HepG2 (cell line): ENCODE measurements around the gene ECE2. TPM values are rescaled to one million over a fixed set of nuclear protein-coding genes. Genes with fewer than 3 reads are reported as not detected.

Experiments used
- ATAC-seq: fragments of 200-7000 bp; cut with Tn5 transposase; 3 replicates; pipeline ENCODE4 v1.9.1; 2020; ENCODE audit warnings: mild to moderate bottlenecking, moderate library complexity
- BruUV-seq: library from RNA; stranded (reverse); fragments of 400-500 nt; replicated peaks from 2 replicates; lab custom pipeline; 2021; lab: Mats Ljungman, UMichigan
- CTCF ChIA-PET: fragments of 300-600 bp; formaldehyde crosslinking; extraction: SDS; loops from one replicate; lab custom pipeline; 2021; ENCODE audit warnings: low total read pairs, inconsistent platforms, low intra/inter-chr PET ratio; lab: Yijun Ruan, JAX
- POLR2A ChIA-PET: fragments of 350-600 bp; sonication (Branson Sonifier 250); formaldehyde crosslinking; loops from one replicate; lab custom pipeline; 2020; ENCODE audit warnings: antibody characterized with exemption, inconsistent platforms; lab: Yijun Ruan, JAX
- DNase-seq: peaks from one replicate; pipeline ENCODE4 v3.0.0-alpha.2; 2015; ENCODE audit warnings: low spot score
- FAIRE-seq: peaks from 3 replicates; lab custom pipeline; 2011; peaks lifted over from hg19 to GRCh38; lab: Jason Lieb, UNC
- H2AFZ ChIP-seq: one replicate; pipeline ENCODE4 v1.6.1; 2011; ENCODE audit warnings: low read length, inconsistent platforms
- H3K27ac ChIP-seq: fragments of 300-600 bp; 3 replicates; pipeline ENCODE4 v1.8.0; 2011; ENCODE audit warnings: mixed run types, mild to moderate bottlenecking, mixed read lengths, low read length, inconsistent platforms; ENCODE audit not compliant: insufficient read depth; ENCODE audit errors: extremely low read length
- H3K27me3 ChIP-seq, 2 experiments: fragments of 200-600 bp in 1 of 2; 2 replicates in 1 of 2; 3 replicates in 1 of 2; pipeline versions ENCODE4 v1.6.0 to v1.8.0; 2011; ENCODE audit warnings: low read length in 2 of 2, mild to moderate bottlenecking in 2 of 2, moderate library complexity in 2 of 2, inconsistent platforms in 1 of 2; ENCODE audit not compliant: insufficient read depth in 2 of 2, control insufficient read depth in 1 of 2
- H3K36me3 ChIP-seq, 2 experiments: fragments of 200-600 bp in 1 of 2; replicated peaks in 1 of 2; 2 replicates in 1 of 2; 3 replicates in 1 of 2; pipeline versions ENCODE4 v1.5.1 to v1.8.0; 2011; ENCODE audit warnings: low read length in 2 of 2, inconsistent platforms in 1 of 2; ENCODE audit not compliant: insufficient read depth in 2 of 2, control insufficient read depth in 1 of 2
- H3K4me1 ChIP-seq: 2 replicates; pipeline ENCODE4 v1.5.1; 2012; ENCODE audit warnings: low read length, inconsistent platforms; ENCODE audit not compliant: insufficient read depth
- H3K4me2 ChIP-seq: 2 replicates; pipeline ENCODE4 v1.6.0; 2011; ENCODE audit warnings: low read depth, low read length, inconsistent platforms
- H3K4me3 ChIP-seq, 3 experiments: fragments of 200-600 bp in 1 of 3; sonication (generic), shearing (Covaris generic) in 1 of 3; replicated peaks in 1 of 3; 2 replicates each; pipeline ENCODE4 v1.5.1; 2011 to 2016; ENCODE audit warnings: low read length in 3 of 3, inconsistent platforms in 2 of 3, low read depth in 2 of 3, mild to moderate bottlenecking in 2 of 3, control low read depth in 1 of 3, mixed read lengths in 1 of 3; ENCODE audit not compliant: insufficient read depth in 1 of 3
- H3K79me2 ChIP-seq: one replicate; pipeline ENCODE4 v1.6.1; 2011; ENCODE audit warnings: low read length, inconsistent platforms; ENCODE audit not compliant: insufficient read depth
- H3K9ac ChIP-seq: 2 replicates; pipeline ENCODE4 v1.6.0; 2011; ENCODE audit warnings: mild to moderate bottlenecking, low read depth, low read length, inconsistent platforms; ENCODE audit not compliant: insufficient read depth
- H3K9me3 ChIP-seq: 2 replicates; pipeline ENCODE4 v1.5.1; 2012; ENCODE audit warnings: mild to moderate bottlenecking, low read length
- H4K20me1 ChIP-seq: 2 replicates; pipeline ENCODE4 v1.6.0; 2011; ENCODE audit warnings: inconsistent platforms, mild to moderate bottlenecking, low read length, moderate library complexity; ENCODE audit not compliant: insufficient read depth
- AGO2 ChIP-seq: fragments of 200-400 bp; formaldehyde crosslinking; optimal IDR thresholded peaks from 2 replicates; pipeline ENCODE3; 2017; ENCODE audit warnings: mild to moderate bottlenecking, low read depth, low read length, moderate library complexity
- HNF4A ChIP-seq: sonication (generic); formaldehyde crosslinking; IDR thresholded peaks from 2 replicates; pipeline ENCODE4 v1.4.0; 2020; ENCODE audit warnings: missing genetic modification reagents
- ISX ChIP-seq: sonication (generic); formaldehyde crosslinking; conservative IDR thresholded peaks from 2 replicates; pipeline ENCODE4 v1.5.0; 2020; ENCODE audit warnings: missing genetic modification reagents
- MLLT10 ChIP-seq: sonication (generic); formaldehyde crosslinking; IDR thresholded peaks from 2 replicates; pipeline ENCODE4 v1.4.0; 2020; ENCODE audit warnings: missing genetic modification reagents
- PCBP2 ChIP-seq: fragments of 200-400 bp; formaldehyde crosslinking; optimal IDR thresholded peaks from 2 replicates; pipeline ENCODE3; 2018; ENCODE audit warnings: low read length, low read depth; ENCODE audit not compliant: poor library complexity, severe bottlenecking
- RBM39 ChIP-seq: fragments of 200-400 bp; formaldehyde crosslinking; IDR thresholded peaks from one replicate; pipeline ENCODE4 v1.6.1; 2018; ENCODE audit warnings: antibody characterized with exemption, mild to moderate bottlenecking, low read depth, low read length; ENCODE audit not compliant: poor library complexity, severe bottlenecking
- RELA ChIP-seq: sonication (generic); formaldehyde crosslinking; IDR thresholded peaks from 2 replicates; pipeline ENCODE4 v1.4.0; 2020; ENCODE audit warnings: missing genetic modification reagents
- RFX3 ChIP-seq: IDR thresholded peaks from 2 replicates; pipeline ENCODE4 v1.6.1; 2016; ENCODE audit warnings: missing biosample characterization, missing genetic modification reagents
- SOX13 ChIP-seq, 3 experiments: fragments of 450-650 bp in 1 of 3; sonication (generic) in 1 of 3; formaldehyde crosslinking in 1 of 3; IDR thresholded peaks in 2 of 3; conservative IDR thresholded peaks in 1 of 3; 2 replicates each; pipeline versions ENCODE4 v1.5.0 to v1.6.1; 2016 to 2020; ENCODE audit warnings: antibody characterized with exemption in 1 of 3, mild to moderate bottlenecking in 1 of 3, missing compliant biosample characterization in 1 of 3, missing genetic modification reagents in 1 of 3, moderate library complexity in 1 of 3
- SP1 ChIP-seq, 2 experiments: fragments of 450-650 bp in 1 of 2; sonication (generic) in 1 of 2; formaldehyde crosslinking in 1 of 2; IDR thresholded peaks; 2 replicates each; pipeline versions ENCODE4 v1.4.0 to v1.6.1; 2016 to 2020; ENCODE audit warnings: missing genetic modification reagents in 1 of 2
- TAF1 ChIP-seq: sonication (generic); formaldehyde crosslinking; IDR thresholded peaks from 2 replicates; pipeline ENCODE4 v1.4.0; 2020; ENCODE audit warnings: missing genetic modification reagents
- ZFX ChIP-seq: sonication (generic); formaldehyde crosslinking; IDR thresholded peaks from 2 replicates; pipeline ENCODE4 v1.4.0; 2020; ENCODE audit warnings: mild to moderate bottlenecking, low read depth, missing genetic modification reagents, moderate library complexity
- ZMYM2 ChIP-seq: sonication (generic); formaldehyde crosslinking; IDR thresholded peaks from 2 replicates; pipeline ENCODE4 v1.8.0; 2022; ENCODE audit warnings: mild to moderate bottlenecking, missing genetic modification reagents
- ZNF569 ChIP-seq: sonication (generic); formaldehyde crosslinking; IDR thresholded peaks from 2 replicates; pipeline ENCODE4 v1.5.0; 2020; ENCODE audit warnings: mild to moderate bottlenecking, missing genetic modification reagents, moderate library complexity, borderline replicate concordance
- ZNF678 ChIP-seq: sonication (generic); formaldehyde crosslinking; IDR thresholded peaks from 2 replicates; pipeline ENCODE4 v1.4.0; 2020; ENCODE audit warnings: mild to moderate bottlenecking, missing genetic modification reagents
- WGBS: methylation state at CpG from one replicate; pipeline ENCODE4 v1.1.6; 2017; ENCODE audit warnings: low lambda C conversion rate; 5-methylcytosine and 5-hydroxymethylcytosine counted together
- in situ Hi-C: cut with HindIII; loops from 2 replicates; pipeline ENCODE4 v1.10.0; 2017; ENCODE audit warnings: low pct_unique_long_range_greater_than_20kb; ENCODE audit not compliant: extremely low pct_ligation_motif_present
- intact Hi-C: fragments of 100-400 bp; cut with micrococcal nuclease; formaldehyde crosslinking; loops from one replicate; pipeline ENCODE4 v1.10.0; 2022; ENCODE audit not compliant: unreplicated experiment
- polyA plus RNA-seq, 8 experiments: library from polyadenylated mRNA; depleted of rRNA in 3 of 8; stranded (reverse) in 7 of 8; unstranded in 1 of 8; fragments of >200 nt; fragmentation: Illumina TruSeq in 4 of 8; extraction: Trizol in 4 of 8; gene quantifications; 2 replicates each; pipeline versions ENCODE4 v1.2.1 to v1.2.3, GENCODE V29; 2011 to 2016; ENCODE audit warnings: low read depth in 4 of 8, missing spikeins in 1 of 8, mixed read lengths in 1 of 8; ENCODE audit not compliant: insufficient read depth in 1 of 8
- total RNA-seq, 5 experiments: library from RNA; depleted of rRNA; stranded (reverse); fragments of >200 nt; fragmentation: Illumina TruSeq; extraction: Trizol; gene quantifications; 2 replicates each; pipeline ENCODE4 v1.2.3, GENCODE V29; 2016; ENCODE audit warnings: low read depth in 1 of 5
- TF ChIP-seq, protein P1 (sequence below): sonication (generic); formaldehyde crosslinking; conservative IDR thresholded peaks from 2 replicates; pipeline ENCODE4 v1.8.0; 2022; ENCODE audit warnings: missing genetic modification reagents
- TF ChIP-seq, protein P2 (sequence below): sonication (generic); formaldehyde crosslinking; IDR thresholded peaks from 2 replicates; pipeline ENCODE4 v1.4.0; 2020; ENCODE audit warnings: missing genetic modification reagents
- TF ChIP-seq, protein P3 (sequence below): sonication (generic); formaldehyde crosslinking; IDR thresholded peaks from 2 replicates; pipeline ENCODE4 v1.4.0; 2020; ENCODE audit warnings: missing genetic modification reagents

ECE2 gene
- total and polyA plus RNA-seq, 2 of the 13 experiments (the other 11 are each of a cell fraction or from before 2014, with no cell fraction given) = not detected

DNA sequence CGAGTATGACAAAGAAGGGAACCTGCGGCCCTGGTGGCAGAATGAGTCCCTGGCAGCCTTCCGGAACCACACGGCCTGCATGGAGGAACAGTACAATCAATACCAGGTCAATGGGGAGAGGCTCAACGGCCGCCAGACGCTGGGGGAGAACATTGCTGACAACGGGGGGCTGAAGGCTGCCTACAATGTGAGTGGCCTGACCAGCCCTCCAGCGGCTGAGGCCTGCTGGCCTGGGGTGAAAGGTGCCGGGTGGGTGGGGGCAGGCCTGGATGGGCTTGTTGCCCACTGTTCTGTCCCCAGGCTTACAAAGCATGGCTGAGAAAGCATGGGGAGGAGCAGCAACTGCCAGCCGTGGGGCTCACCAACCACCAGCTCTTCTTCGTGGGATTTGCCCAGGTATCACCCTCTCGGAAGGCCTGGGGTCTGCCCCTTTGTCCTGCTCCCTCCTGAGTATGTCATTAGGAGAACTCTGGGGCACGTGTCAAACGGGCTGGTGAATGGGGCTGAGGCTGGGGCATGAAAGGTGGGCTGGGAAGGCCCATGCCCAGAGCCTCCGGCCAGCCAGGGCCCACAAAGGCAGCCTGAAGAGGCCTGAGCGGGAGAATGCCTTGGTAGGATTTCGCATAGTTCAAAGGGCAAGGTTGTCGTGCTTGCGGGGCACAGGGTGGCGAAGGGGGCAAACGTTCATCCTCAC is 15.4 kb downstream of the ECE2 start:
- Histone ChIP-seq H3K4me1 (peaks cover 52% of the 10 kb centered on the region), H4K20me1 (no peaks in the 10 kb centered on the region), H3K27ac (no peak overlapping the region), H3K4me2 (peak overlapping the region; percentile 67), H3K79me2 (no peaks in the 10 kb centered on the region), H3K27me3 (peaks cover 3 to 12% of the 10 kb centered on the region in 2 experiments; a peak in 3 of 5 replicates), H3K9me3 (no peaks in the 10 kb centered on the region), H3K4me3 (peak overlapping the region; percentile 33 to 59 (median 45); a peak in 4 of 6 replicates), H3K9ac (no peak overlapping the region; the same call in 1 of the 2 replicates), H3K36me3 (no peaks in the 10 kb centered on the region), H2AFZ (no peak overlapping the region)
- intact Hi-C loops = loop anchor here (5.0 kb wide), 1 partner anchor 251 kb away; no protein-coding TSS in a partner anchor
- WGBS = 17% methylated on average over 7 of the region's 22 CpGs
- ChIA-PET CTCF (no interaction called here), POLR2A (interaction anchor here (0.7 to 1.1 kb wide), 4 partner anchors 24 to 106 kb away, joined by 3 to 4 read pairs (median 3); partner anchors contain the start of gene ABCF3)
- BruUV-seq = no TSS peak
- no peak for FAIRE-seq
- DNase-seq = no peak
- peak; percentile 39 for ATAC-seq
- in situ Hi-C loops = no loop called here
- TF ChIP-seq ZNF678 (CRISPR knock-in tag) (no peak), PCBP2 (no peak), ISX (CRISPR knock-in tag) (no peak), SOX13 (IDR thresholded peaks at IDR 0.05) (no peak), SOX13 (CRISPR knock-in tag; conservative IDR thresholded peaks at IDR 0.05 in 1 of 2, IDR thresholded peaks at IDR 0.05 in 1 of 2) (no peak), RELA (CRISPR knock-in tag) (no peak), ZFX (peak; percentile 49), ZMYM2 (CRISPR knock-in tag) (peak; percentile 50; the same call in 1 of the 2 replicates), TAF1 (no peak), HNF4A (peak; percentile 56), RFX3 (CRISPR knock-in tag) (no peak), SP1 (IDR thresholded peaks at IDR 0.05) (no peak), SP1 (CRISPR knock-in tag; IDR thresholded peaks at IDR 0.05) (no peak), RBM39 (peak; percentile 12), MLLT10 (CRISPR knock-in tag) (no peak), AGO2 (no peak), ZNF569 (CRISPR knock-in tag) (no peak)
- TF ChIP-seq, protein P1, sequence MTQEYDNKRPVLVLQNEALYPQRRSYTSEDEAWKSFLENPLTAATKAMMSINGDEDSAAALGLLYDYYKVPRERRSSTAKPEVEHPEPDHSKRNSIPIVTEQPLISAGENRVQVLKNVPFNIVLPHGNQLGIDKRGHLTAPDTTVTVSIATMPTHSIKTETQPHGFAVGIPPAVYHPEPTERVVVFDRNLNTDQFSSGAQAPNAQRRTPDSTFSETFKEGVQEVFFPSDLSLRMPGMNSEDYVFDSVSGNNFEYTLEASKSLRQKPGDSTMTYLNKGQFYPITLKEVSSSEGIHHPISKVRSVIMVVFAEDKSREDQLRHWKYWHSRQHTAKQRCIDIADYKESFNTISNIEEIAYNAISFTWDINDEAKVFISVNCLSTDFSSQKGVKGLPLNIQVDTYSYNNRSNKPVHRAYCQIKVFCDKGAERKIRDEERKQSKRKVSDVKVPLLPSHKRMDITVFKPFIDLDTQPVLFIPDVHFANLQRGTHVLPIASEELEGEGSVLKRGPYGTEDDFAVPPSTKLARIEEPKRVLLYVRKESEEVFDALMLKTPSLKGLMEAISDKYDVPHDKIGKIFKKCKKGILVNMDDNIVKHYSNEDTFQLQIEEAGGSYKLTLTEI (CRISPR knock-in tag) = no peak
- TF ChIP-seq, protein P2, sequence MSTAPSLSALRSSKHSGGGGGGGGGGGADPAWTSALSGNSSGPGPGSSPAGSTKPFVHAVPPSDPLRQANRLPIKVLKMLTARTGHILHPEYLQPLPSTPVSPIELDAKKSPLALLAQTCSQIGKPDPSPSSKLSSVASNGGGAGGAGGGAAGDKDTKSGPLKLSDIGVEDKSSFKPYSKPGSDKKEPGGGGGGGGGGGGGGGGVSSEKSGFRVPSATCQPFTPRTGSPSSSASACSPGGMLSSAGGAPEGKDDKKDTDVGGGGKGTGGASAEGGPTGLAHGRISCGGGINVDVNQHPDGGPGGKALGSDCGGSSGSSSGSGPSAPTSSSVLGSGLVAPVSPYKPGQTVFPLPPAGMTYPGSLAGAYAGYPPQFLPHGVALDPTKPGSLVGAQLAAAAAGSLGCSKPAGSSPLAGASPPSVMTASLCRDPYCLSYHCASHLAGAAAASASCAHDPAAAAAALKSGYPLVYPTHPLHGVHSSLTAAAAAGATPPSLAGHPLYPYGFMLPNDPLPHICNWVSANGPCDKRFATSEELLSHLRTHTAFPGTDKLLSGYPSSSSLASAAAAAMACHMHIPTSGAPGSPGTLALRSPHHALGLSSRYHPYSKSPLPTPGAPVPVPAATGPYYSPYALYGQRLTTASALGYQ = no peak
- TF ChIP-seq, protein P3, sequence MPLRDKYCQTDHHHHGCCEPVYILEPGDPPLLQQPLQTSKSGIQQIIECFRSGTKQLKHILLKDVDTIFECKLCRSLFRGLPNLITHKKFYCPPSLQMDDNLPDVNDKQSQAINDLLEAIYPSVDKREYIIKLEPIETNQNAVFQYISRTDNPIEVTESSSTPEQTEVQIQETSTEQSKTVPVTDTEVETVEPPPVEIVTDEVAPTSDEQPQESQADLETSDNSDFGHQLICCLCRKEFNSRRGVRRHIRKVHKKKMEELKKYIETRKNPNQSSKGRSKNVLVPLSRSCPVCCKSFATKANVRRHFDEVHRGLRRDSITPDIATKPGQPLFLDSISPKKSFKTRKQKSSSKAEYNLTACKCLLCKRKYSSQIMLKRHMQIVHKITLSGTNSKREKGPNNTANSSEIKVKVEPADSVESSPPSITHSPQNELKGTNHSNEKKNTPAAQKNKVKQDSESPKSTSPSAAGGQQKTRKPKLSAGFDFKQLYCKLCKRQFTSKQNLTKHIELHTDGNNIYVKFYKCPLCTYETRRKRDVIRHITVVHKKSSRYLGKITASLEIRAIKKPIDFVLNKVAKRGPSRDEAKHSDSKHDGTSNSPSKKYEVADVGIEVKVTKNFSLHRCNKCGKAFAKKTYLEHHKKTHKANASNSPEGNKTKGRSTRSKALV (CRISPR knock-in tag) = no peak
